ENCODE results near the gene SHROOM3.

DNA sequence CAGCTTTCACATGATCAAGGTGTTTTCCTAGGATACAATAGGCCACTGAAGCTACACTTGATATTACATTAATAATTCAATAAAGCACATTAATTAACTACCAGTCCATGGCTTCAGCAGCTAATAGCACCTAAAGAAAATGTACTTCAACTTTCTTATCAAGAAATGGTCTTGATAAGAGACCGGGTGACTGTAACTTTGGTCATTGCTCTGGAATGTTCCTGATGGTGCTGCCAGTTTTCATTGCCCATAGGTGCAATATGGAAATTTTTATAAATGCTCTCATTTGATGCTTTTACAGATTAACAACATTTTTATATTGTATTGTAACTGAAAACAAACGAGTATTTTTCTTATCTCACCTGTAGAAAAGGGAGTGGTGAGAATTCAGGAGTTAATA, 165.4 kb downstream of the SHROOM3 start:
- no peak for TF ChIP-seq POLR2A (IDR thresholded peaks at IDR 0.05)
- TF ChIP-seq, protein P1, sequence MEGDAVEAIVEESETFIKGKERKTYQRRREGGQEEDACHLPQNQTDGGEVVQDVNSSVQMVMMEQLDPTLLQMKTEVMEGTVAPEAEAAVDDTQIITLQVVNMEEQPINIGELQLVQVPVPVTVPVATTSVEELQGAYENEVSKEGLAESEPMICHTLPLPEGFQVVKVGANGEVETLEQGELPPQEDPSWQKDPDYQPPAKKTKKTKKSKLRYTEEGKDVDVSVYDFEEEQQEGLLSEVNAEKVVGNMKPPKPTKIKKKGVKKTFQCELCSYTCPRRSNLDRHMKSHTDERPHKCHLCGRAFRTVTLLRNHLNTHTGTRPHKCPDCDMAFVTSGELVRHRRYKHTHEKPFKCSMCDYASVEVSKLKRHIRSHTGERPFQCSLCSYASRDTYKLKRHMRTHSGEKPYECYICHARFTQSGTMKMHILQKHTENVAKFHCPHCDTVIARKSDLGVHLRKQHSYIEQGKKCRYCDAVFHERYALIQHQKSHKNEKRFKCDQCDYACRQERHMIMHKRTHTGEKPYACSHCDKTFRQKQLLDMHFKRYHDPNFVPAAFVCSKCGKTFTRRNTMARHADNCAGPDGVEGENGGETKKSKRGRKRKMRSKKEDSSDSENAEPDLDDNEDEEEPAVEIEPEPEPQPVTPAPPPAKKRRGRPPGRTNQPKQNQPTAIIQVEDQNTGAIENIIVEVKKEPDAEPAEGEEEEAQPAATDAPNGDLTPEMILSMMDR (IDR thresholded peaks at IDR 0.05) = no peak
